Fibroblast of skin of left quadriceps (primary cell): ENCODE measurements around the gene ITPR1.

Experiments
- DNase-seq, 2 experiments: peaks; one replicate each; pipeline ENCODE4 v3.0.0-alpha.2; 2013; ENCODE audit warnings: low read depth in 2 of 2

Gene ITPR1

DNA sequence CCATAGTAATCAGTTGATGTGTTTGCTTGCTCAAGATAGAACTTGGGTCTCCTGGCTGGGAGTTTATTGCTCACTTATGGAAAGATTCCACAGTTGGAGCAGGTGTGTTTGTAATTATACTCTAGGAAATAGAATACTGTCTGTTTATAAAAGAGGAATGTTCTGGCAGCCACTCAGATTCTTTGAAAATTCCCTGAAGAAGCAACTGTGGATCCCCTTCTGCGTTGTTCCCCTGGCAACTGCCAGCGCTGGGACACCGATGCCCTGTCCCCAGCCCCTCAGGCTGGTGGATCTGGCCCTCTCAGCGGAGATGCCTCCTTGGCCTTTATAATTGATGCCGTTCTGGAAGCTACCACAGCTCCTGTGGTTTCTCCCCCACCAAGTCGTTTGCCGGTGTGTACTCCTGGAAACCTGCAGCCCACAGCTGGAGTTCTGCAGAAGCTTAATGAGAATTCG, 225.9 kb downstream of the ITPR1 start:
- peak; percentile 59 to 62 for DNase-seq

DNA sequence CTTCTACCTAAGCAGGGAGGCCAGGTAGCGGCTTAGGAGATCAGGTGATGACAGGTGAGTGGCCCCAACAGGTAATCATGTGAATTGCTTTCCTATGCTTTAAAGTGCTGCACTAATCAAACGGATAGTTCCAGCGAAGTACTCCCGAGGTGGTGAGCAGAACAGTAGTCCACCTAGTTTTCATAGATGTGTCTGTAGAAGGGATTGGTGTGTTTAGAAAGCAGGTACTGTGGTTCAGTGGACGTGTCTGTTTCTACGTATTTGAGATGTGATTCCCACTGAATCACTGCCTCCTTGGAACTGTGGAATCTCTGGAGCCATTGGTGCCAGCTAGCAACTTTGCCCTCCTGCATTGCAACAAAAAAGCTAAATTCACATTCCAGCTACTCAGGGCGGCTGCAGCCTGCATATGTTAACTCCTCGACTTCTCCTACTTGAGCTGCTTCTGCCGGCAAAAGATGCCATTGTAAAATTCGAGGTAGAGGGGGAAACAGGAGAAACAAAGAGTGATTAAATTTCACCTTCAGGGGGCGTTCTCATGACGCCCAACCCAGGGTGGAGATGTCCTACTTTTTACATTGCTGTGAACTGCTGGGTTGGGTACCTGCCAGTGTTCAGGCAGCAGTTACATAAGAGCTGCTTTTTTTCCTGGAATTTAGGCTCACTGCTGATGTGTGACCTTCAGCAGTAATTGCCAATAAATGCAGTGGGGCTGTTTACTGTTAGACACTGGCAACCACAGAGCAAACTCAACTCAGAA, 227.3 kb downstream of the ITPR1 start:
- DNase-seq: peak in 1 of 2 experiments; percentile 57

DNA sequence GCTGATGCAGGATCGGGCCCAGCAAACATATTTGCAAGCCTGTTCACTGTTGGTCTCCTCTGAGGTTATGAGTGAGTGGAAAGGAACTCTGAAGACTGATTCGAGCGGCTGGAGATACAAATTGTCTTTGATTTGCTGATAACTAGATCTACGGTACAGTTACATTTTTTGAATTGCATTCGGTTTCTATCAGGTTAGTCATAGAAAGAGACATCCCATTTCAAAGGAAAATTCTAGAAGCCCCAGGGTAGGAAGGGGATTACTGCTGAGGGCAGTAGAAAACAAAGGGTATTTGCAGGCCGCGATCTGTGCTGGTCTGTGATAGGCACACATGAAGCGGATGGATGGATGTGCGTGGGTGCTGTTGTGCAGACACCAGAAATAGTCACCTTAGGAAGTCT, 228.4 kb downstream of the ITPR1 start:
- DNase-seq: peak; percentile 83 to 85

DNA sequence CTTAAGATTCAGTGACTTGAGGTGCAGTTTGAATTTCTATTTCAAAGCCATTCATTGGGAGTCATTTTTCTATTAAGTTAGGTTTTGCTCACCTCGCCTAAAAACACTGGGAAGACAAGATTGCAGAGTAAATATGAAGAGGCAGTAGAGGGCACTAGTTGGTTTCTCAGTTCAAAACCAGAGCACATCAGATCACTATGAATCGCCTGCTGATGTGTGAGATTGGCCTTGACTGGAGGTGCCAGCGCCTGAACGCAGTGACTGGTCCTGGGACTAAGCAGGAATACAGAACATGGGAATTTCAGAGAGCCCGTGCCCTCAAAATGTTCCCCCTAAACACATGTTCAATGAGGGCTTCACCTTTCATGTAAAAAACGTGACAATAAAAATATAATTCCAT, 229.0 kb downstream of the ITPR1 start:
- no peak for DNase-seq

DNA sequence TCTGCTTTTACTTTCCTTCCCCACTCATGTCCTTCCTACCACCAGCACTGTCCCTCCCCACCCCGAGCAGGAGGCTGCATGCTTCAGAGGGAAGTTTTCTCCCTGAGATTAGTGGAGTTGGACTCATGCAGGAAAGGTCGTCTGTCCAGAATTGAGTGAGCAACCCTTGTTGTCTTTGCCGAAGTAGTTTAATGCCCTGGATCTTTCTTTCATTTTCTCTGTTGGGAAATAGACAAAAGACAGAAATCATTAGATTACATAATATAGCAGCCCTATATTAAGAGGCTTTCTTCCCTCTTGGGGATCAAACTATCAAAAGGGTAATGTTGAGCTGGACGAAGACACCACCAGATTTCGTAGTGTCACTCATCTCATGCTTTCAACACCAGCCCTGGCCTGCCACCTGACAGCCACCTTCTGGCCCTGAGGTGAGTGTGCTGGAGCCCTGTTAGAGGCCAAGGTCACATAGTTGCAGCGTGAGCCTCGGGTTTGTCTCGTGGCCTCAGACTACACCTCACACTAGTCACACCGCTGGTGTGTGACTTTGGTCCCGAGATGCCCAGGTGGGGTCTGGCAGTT, 231.0 kb downstream of the ITPR1 start:
- DNase-seq: no peak

DNA sequence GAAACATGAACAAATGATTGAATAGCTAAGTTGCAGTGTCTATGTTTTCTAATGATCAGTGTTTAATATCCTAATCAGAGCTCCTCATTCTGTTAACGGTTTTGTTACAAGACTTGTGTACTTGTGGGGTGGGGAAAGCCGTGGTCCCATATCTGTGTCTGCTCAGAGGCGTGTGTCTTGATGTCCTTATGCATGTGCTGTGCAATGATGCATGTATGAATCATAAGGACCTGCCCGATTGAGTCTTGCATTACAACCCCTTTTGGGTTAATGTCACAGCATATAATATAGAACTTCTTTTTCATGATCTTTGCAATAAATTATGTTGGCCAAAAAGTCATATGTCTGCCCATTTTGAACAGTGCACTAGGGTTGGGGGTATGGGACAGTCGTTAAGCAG, 233.4 kb downstream of the ITPR1 start:
- no peak for DNase-seq

DNA sequence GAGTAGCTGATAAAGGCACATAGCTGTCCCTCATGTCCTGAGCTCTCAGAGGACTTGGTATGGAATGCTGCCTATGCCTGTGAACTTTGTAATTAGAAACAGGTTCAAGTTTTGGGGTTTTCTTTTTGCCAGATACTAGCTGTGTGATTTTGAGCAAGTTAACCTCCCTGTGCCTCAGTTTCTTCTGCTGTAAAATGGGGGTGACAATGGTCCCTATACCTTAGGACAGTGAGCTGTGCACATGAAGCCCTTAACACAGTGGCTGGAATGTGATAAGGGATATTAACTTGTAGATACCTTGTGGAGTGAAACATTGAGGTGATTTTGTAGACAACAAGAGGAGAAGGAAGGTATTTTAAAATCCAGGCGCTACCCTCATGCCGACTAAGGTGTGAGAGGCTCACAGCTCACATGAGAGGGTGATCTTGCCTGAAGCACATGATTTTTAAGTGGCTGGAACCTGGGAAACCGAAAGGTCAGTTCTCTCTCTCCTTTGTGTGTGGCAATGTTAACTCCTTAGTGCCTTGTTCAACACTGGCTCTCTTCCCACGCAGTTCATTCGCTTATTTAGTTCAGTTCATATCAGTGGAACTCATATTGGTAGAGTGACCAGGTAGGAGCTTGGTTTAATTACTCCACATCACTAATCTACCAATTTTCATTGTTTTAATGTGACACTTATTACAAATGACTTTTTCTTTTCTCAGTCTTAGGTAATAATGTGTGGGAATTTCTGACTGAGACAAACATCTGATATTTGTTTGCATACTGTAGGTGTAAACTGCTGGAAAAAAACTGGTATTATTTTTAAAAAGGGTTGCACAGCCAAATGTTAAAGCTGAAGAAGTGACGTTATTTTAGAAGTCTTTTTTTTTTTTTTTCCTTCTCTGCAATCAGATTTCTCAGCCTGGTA, 236.2 kb downstream of the ITPR1 start:
- no peak for DNase-seq

DNA sequence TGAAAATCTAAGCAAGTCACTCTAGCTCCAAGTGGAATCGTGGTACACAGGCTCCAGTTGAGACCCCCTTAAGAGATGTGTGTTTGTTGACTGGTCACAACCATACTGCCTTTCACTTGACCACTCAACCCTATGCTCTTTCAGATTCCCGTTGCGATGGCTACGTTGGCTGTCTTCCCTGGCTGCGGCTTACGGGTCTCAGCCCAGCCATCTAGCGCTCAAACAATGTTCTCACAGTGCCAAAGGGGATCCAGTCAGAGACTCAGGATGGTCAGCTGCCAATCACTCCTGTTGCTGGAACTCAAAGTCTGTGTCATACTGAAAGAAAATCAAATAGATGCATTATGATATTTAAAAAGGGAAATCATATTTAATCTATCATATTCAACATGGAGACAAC, 237.6 kb downstream of the ITPR1 start:
- DNase-seq: no peak

DNA sequence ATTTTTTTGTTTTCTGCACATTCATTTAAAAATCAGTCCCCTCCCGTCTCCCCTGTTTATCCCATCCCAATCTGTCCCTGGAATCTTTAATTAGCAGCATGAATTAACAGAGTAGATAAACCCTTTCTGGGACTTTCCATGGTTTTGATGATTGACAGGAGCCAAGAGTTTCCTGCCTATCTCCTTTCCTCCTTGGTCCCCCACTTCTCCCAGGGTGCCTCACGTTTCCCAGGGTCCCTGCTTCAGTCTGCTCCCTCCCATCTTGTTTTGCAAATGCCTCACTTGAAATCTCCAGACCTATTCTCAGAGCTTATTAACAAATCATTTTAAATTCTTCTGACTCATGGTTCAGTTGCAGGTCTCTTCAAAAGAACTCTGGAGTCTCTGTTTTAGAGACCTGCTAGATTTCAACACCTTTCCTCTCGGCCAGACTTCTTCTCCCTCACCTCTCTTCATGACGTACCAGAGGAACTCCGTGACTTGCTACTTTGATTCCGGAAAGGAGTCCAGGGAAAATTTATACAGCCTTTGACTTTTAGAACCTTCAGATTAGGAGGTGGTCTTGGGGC, 238.5 kb downstream of the ITPR1 start:
- no peak for DNase-seq

DNA sequence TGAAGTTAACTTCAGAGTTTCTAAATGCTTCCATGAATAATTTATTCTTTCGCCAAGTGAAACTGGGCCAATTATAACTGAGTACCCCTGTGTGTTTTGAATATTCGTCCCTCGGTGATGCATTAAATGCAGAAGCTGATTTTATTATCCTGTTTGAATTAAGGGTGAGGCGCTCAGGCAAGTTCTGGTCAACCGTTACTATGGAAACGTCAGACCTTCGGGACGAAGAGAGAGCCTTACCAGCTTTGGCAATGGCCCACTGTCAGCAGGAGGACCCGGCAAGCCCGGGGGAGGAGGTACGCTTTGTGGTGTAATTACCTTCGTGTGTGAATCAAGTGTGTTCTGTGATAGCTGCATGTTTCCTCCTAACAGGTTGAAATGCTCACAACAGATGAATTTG, 239.8 kb downstream of the ITPR1 start:
- DNase-seq: no peak

DNA sequence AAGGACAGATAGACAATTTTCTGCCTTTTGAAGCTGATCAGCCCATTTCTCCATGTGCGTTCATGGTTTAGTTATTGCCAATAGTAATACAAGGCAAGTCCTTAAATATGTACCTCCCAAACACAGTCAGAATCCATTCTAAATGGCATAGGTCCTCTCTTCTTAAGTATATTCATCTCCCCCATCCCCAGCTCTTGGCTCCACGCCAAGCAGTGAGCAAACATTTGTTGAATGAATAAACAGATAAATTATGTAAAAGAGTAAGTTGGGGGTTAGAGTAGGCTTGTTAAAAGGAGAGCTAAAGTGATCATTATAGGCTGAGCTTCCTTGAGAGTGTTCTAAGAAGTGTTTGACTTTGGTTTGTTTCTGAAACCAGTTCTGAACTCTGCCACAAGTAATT, 241.3 kb downstream of the ITPR1 start:
- DNase-seq: no peak

DNA sequence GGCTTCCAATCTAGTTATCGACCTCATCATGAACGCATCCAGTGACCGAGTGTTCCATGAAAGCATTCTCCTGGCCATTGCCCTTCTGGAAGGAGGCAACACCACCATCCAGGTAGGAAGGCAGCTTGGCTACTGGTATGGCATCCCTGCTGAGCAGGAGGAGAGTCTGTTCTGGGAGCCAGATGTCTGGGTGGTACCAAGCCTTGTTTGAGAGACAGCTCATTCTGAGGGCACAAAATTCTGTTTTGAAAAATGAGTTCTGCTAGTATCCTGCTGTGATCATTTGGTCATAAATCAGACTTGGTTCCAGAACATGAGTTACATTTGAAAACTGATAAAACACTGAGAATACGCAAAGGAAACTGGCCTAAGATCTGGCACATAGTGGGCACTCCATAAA, 242.1 kb downstream of the ITPR1 start:
- no peak for DNase-seq

DNA sequence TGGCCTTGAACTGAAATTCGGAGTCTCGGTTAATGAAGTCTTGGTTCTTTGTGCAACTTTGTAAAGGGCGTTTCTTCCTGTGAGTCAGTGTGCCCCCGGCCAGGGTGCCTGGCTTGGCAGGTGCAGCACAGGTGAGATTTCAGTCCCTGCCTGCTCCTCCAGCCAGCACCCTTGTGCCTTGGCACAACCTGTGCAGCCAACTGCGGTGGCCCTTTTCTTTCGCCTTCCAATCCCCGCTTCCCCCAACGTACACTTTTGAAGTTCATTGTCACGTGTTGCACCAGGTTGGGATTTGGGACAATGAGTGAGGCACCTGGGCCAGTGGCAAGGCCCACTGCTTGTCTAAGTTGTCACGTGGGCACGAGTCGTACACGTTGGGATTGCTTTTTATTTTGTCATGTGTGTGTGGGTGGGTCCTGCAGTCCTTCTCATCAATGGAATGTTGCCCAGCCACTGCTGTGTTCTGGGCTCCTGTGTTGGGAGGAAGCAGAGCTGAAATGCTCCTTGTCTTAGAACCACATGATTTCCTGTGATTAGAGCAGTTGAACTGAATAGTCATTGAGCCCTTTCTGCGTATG, 243.2 kb downstream of the ITPR1 start:
- no peak for DNase-seq

DNA sequence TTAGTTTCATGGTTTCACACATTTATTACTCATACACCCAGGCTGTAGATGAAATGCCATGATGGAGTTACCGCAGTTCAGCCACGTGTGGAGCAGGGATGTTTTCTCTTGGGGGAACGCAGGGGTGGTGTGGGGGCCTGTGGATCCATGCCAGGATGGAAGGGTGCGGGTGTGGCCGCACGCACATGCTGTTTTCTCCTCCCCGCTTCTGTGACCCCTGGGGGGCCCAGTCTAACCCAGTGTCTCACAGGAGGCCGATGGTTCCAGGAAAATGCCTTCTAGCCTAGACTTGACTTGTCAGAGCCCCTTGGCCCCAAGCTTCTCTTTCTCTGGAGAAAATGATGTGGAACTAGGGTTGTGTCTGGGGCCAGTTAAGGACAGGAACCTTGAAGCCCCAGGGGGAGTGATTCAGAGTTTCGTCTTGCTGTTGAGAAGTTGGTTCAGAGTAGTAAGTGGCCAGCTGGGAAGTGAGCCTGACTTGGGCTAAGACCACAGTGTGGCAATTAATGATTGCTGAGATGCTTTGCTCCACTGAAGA, 245.7 kb downstream of the ITPR1 start:
- no peak for DNase-seq

DNA sequence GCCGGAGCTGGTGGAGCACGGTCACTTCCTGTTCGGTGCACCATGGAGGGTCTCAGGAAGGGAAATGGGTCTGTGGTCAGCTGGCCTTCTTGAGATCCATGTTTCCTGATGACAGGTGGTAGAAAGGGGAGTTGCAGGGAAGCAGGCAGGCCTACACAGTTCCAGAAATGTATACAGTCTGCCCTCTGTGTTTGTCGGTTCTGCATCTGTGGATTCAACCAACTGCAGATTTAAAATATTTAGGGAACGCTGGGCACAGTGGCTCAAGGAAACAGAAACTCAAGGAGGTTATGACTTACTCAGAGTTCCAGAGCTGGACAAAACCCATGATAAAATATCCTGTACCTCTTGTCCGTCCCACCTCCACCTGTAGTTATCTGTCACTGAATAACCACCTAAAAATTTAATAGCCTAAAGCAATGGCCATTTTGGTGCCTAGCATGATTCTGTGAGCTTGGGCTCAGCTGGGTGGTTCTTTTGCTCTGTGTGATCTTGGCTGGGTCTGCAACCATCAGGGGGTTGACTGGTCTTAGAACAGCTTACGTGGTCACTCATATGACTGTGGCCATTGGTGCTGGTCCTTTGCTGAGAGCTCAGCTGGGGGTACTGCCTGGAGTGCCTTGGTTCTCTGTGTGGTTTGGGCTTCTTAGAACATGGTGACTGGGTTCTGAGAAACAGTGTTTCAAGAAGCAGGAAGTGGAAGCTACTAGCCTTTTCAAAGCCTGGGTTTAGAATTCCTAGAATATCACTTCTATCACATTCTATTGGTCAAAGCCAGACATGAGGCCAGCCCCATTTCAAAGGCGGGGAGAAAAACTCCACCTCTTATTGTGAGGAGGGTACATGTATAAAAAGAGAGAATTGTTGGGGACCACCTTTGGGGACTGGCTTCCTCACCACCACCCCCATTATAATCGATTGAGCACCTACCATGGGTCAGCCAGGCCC, 246.4 kb downstream of the ITPR1 start:
- DNase-seq: no peak

DNA sequence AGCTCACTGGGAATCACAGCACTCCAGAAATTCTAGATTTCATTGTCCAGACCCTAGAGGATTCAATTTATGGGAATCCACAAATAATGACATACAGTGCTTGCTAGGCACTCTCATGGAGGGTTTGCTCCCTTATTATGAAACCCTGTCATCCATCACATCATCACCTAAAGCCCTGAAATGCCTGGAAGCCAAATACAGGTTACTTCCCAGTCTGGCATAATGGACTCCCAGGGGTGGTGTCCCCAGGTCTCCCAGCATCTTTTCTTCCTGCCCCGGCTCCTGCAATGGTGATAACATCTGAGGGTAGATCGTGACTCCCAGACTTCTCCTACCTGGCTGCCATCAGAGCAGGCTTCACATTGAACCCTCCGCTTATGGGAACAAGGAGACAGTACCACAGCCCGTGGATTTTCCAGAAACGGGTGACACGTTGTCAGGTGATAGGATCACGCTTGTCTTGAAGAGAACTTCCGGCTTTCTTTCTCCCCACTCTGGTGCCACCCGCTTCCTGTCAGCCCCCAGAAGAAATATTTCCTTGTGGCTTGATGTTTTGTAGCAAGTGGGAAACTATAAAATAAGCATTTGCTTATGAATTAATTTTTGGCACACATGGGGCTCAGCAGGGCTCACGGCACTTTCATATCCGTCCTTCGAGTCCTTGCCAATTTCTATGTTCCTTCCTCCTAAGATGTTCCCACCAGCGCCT, 247.4 kb downstream of the ITPR1 start:
- no peak for DNase-seq

DNA sequence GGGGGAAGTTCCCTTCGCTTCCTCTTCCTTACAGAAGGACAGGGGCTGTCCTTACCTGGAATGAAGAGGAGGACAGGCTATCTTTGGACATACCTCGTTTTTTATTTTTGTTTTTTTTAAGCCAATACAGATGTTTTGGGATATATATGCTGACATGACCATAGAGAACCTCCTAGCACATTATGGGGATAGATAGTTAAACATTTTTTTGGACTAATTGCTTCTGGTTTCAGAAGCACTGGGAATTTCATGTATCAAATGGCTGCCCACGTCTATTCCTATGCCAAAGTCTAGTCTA, 247.9 kb downstream of the ITPR1 start:
- DNase-seq: no peak

DNA sequence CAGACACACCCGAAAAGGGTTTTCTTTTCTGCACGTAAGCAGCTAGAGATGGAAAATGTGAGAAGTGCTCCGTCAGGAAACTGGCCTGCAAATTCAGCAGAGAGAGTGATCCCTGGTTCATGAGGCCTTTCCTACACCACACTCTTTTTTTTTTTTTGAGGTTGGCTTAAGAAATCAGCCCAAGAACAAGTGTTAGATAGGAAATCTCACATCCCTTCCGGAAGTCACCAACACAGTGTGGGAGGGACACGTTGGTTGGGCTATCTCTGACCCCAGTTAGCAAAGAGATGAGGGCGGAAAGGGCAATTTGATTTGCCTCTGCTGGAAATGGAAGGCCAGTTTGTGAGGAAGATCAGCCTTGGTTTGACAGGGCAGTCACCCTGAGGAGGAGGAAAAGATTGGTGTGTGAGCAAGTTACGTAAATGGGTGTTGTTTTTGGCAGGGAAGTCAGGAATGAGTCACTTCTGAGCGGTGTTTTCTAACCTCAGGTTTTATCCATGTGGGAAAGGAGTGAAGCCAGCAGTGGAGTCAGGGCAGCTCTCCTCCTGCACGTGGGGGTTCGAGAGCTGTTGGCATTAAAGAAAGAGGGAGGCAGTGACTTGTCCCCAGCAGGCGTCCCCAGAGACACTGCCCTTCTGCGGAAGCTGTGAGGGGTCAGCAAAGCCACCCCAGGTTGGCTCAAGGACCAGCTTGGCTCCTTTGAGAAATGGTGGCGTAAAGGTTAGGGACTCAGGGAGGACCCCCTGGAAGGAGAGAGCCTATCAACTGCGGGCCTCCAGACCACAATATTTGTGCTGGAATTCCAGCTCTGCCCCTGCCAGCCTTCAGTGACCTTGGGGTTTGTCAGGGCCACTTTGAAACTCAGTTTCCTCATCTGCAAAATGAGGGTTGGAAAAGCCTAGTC, 248.5 kb downstream of the ITPR1 start:
- peak; percentile 89 to 90 for DNase-seq

DNA sequence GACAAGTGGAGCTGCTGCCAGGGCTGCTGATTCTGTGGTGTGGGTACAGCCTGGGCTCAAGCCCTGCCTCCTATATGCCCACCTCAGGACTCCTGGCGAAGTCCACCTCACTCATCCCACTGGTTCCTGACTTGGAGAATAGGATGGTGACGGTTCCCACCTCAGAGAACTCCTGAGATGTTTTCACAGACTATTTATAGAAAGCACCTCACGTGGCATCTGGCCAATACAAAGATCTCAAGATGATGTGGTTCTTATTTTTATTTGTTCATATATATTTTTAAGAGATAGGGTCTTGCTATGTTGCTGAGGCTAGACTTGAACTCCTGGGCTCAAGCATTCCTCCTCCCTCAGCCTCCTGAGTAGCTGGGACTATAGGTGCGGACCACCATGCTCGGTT, 249.2 kb downstream of the ITPR1 start:
- DNase-seq: no peak
